Prostate gland (tissue), 2 donors: Measurements from ENCODE around the gene SUZ12. TPM values are rescaled to one million over a fixed set of nuclear protein-coding genes. Genes with fewer than 3 reads are reported as not detected.
"Not testable (repeated sequence)": the region's sequence is repeated elsewhere in the genome, so short reads cannot be mapped to it uniquely, and the experiment has no call there.

Experiments used
- DNase-seq: peaks from one replicate; pipeline ENCODE4 v3.0.0-alpha.2; 2019; ENCODE audit warnings: low spot score
- H3K27ac ChIP-seq, 2 donors: fragments of 200-600 bp; sonication (generic); 2 replicates each; pipeline ENCODE4 v1.5.1; 2017 to 2019
- H3K27me3 ChIP-seq: fragments of 200-600 bp; sonication (generic); replicated peaks from 2 replicates; pipeline ENCODE4 v1.5.1; 2019; ENCODE audit not compliant: insufficient read depth
- H3K36me3 ChIP-seq, 2 donors: fragments of 200-600 bp; sonication (generic); 1 replicate in 1 of 2; 2 replicates in 1 of 2; pipeline versions ENCODE4 v1.5.1 to v1.8.1; 2017 to 2019
- H3K4me1 ChIP-seq: fragments of 200-600 bp; sonication (generic); replicated peaks from 2 replicates; pipeline ENCODE4 v1.5.1; 2019
- H3K4me3 ChIP-seq, 2 donors: fragments of 200-600 bp; sonication (generic); 2 replicates each; pipeline ENCODE4 v1.5.1; 2017 to 2019
- H3K9me3 ChIP-seq: fragments of 200-600 bp; sonication (generic); 2 replicates; pipeline ENCODE4 v1.5.1; 2017
- POLR2A ChIP-seq: fragments of 450-650 bp; IDR thresholded peaks from one replicate; pipeline ENCODE4 v1.6.1; 2016; ENCODE audit warnings: antibody characterized with exemption, mild to moderate bottlenecking
- POLR2AphosphoS5 ChIP-seq: sonication (generic); formaldehyde crosslinking; IDR thresholded peaks from one replicate; pipeline ENCODE4 v1.6.1; 2017; ENCODE audit warnings: antibody characterized with exemption
- WGBS: methylation state at CpG from one replicate; pipeline ENCODE4 v1.1.5; 2018; 5-methylcytosine and 5-hydroxymethylcytosine counted together
- intact Hi-C: fragments of 100-400 bp; cut with DNase I; formaldehyde crosslinking; loops from one replicate; pipeline ENCODE4 v1.14.2; 2022
- total RNA-seq, 2 donors: library from RNA; depleted of rRNA; stranded (reverse); fragments of >200 nt; gene quantifications; one replicate each; pipeline ENCODE4 v1.1.0, GENCODE V29; 2016
- TF ChIP-seq, protein P1 (sequence below), 4 experiments: fragments of 200-600 bp in 2 of 4; fragments of 450-650 bp in 2 of 4; sonication (generic) in 2 of 4; IDR thresholded peaks; 1 replicate in 3 of 4; 2 replicates in 1 of 4; pipeline ENCODE4 v1.5.1; 2016 to 2019; ENCODE audit warnings: antibody characterized with exemption in 4 of 4, mild to moderate bottlenecking in 2 of 4, moderate library complexity in 2 of 4

SUZ12 gene
- total RNA-seq, 2 donors from 2014 or later: 16.5 to 25.2 TPM

DNA sequence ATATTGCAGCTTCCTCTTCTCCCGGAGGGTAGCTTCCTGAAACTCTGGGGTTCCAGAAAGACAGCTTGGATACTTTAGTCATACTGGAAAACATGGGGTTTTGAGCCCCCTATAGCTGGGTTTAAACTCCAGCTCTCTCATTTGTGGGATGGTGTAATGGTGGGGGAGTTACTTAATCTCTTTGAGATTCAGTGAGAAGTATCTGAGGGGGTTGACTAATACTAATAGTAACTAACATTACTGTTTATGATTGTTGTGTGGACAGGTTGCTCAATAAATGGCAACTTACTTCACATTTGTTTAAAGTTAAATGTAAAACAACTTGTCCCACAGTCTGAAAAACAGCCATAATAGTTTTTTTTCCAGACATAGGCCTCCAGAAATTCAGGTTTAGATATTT is 5.1 kb upstream of the SUZ12 start:
- Histone ChIP-seq H3K4me1 (no peaks in the 10 kb centered on the region), H3K9me3 (no peaks in the 10 kb centered on the region), H3K27me3 (no peaks in the 10 kb centered on the region), H3K4me3 (no peak overlapping the region), H3K27ac (no peak overlapping the region), H3K36me3 (no peaks in the 10 kb centered on the region)
- TF ChIP-seq, protein P1, sequence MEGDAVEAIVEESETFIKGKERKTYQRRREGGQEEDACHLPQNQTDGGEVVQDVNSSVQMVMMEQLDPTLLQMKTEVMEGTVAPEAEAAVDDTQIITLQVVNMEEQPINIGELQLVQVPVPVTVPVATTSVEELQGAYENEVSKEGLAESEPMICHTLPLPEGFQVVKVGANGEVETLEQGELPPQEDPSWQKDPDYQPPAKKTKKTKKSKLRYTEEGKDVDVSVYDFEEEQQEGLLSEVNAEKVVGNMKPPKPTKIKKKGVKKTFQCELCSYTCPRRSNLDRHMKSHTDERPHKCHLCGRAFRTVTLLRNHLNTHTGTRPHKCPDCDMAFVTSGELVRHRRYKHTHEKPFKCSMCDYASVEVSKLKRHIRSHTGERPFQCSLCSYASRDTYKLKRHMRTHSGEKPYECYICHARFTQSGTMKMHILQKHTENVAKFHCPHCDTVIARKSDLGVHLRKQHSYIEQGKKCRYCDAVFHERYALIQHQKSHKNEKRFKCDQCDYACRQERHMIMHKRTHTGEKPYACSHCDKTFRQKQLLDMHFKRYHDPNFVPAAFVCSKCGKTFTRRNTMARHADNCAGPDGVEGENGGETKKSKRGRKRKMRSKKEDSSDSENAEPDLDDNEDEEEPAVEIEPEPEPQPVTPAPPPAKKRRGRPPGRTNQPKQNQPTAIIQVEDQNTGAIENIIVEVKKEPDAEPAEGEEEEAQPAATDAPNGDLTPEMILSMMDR (IDR thresholded peaks at IDR 0.05): no peak
- TF ChIP-seq POLR2AphosphoS5: no peak
- TF ChIP-seq POLR2A: no peak
- intact Hi-C loops: no loop called here
- no peak for DNase-seq
- 79% methylated on average over 1 of the region's 1 CpG for WGBS

DNA sequence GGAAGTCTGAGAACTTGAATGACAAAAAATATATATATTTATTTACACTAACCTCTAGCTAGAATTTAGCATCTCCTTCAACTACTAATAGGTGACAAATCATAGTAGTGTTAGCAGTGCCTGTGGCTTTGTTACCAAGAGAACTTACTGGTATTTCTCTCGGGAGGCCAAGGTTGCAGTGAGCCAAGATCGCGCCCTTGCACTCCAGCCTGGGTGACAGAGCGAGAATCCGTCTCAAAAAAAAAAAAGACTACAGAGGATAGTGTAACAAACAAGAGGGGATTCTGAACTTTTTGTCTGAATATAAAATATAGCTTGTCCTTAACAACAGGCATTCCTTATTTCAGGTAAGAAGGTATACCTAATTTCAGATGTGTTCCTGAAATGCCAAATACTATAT is 1.3 kb upstream of the SUZ12 start:
- H3K4me3 ChIP-seq: no peak overlapping the region
- intact Hi-C loops: no loop called here
- no peak for DNase-seq
- H3K27ac ChIP-seq: no peak overlapping the region
- peaks cover 3% of the 10 kb centered on the region for H3K4me1 ChIP-seq
- TF ChIP-seq, protein P1 (IDR thresholded peaks at IDR 0.05): no peak
- TF ChIP-seq POLR2A: no peak
- no peak for TF ChIP-seq POLR2AphosphoS5
- H3K27me3 ChIP-seq: no peaks in the 10 kb centered on the region
- H3K9me3 ChIP-seq: no peaks in the 10 kb centered on the region
- H3K36me3 ChIP-seq: no peaks in the 10 kb centered on the region
- 97% methylated on average over 5 of the region's 5 CpGs for WGBS

DNA sequence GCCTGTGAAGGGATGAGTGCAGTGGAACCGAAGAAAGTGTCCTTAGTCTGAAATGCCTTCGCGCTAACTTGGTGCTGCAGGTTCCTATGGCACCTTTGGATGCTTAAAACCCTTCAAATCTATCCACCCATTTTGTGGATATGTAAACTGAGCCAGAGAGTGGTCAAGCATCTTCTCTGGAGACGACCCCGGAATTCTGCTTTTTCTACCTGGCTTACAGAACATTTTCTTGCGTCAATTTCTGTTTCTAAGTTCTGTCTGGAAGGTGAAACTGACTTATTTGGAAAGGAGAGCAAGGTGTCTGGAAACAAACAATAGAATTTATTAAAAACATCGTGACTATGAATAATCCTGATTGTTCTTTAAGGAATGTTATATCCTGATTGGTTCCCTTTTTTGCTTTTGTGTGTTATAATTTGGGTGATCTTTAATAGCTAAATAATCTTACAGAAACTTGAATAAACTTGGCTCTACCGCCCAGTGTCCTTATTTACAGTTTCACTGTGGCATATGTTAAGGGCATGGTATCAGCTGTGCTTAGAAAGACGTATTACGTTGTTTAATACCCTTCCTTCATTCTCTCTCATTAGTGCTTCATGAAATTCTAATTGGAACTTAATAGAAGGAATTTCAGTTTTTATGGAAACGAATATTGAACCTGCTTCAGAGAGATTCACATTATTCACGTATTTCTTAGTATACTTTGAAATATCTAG is 1.3 kb downstream of the SUZ12 start:
- H3K4me3 ChIP-seq: peak overlapping the region in 1 of 2 donors; percentile 15

DNA sequence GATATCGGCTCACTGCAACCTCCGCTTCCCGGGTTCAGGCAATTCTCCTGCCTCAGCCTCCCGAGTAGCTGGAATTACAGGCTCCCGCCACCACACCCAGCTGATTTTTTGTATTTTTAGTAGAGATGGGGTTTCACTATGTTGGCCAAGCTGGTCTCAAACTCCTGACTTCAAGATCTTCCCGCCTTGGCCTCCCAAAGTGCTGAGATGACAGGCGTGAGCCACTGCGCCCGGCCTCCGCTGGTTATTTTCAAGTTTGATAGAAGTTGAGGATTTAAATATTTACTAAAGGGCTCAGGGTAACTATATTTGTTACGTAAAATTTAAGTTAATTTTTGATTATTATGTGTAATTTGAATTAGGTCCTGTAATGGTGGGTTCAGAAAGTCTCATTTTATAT is 5.1 kb downstream of the SUZ12 start:
- intact Hi-C loops, H3K27ac ChIP-seq, H3K27me3 ChIP-seq, H3K4me3 ChIP-seq, H3K4me1 ChIP-seq, H3K9me3 ChIP-seq, H3K36me3 ChIP-seq, DNase-seq: not testable (repeated sequence)
- WGBS: 98% methylated on average over 11 of the region's 11 CpGs

More for the DNA sequence above, 1.3 kb downstream of the SUZ12 start:
- intact Hi-C loops, H3K36me3 ChIP-seq, H3K27me3 ChIP-seq, DNase-seq, H3K27ac ChIP-seq, H3K9me3 ChIP-seq, H3K4me1 ChIP-seq: not testable (repeated sequence)
- WGBS: 8% methylated on average over 9 of the region's 12 CpGs

DNA sequence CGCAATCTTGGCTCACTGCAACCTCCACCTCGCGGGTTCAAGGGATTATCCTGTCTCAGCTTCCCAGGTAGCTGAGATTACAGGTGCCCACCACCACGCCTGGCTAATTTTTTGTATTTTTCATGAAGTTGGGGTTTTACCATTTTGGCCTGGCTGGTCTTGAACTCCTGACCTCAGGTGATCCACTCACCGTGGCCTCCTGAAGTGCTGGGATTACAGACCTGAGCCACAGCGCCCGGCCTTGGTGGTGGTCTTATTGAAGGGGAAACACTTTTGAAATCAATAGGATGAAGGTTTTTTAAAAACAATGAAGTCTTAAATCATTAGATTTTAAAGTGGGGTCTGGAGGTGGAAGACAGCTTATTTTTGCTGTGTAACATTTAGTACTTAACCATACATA is 5.6 kb downstream of the SUZ12 start:
- H3K27me3 ChIP-seq, DNase-seq, H3K4me1 ChIP-seq, H3K9me3 ChIP-seq, intact Hi-C loops, H3K36me3 ChIP-seq, H3K27ac ChIP-seq, H3K4me3 ChIP-seq: not testable (repeated sequence)
- 96% methylated on average over 7 of the region's 7 CpGs for WGBS

DNA sequence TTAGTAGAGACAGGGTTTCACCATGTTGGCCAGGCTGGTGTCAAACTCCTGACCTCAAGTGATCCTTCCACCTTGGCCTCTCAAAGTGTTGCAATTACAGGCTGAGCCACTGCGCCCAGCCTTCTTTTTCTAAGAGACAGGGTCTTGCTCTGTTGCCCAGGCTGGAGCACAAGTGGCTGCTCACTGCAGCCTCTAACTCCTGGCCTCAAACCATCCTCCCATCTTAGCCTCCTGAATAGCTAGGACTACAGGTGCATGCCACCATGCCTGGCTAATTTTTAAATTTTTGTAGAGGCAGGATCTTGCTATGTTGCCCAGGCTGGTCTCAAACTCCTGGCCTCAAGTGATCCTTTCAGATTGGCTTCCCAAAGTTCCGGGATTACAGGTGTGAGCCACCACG is 15.1 kb downstream of the SUZ12 start:
- H3K9me3 ChIP-seq, H3K27me3 ChIP-seq, H3K36me3 ChIP-seq, DNase-seq, H3K4me3 ChIP-seq, H3K4me1 ChIP-seq, H3K27ac ChIP-seq, intact Hi-C loops: not testable (repeated sequence)
- 89% methylated on average over 3 of the region's 3 CpGs for WGBS

DNA sequence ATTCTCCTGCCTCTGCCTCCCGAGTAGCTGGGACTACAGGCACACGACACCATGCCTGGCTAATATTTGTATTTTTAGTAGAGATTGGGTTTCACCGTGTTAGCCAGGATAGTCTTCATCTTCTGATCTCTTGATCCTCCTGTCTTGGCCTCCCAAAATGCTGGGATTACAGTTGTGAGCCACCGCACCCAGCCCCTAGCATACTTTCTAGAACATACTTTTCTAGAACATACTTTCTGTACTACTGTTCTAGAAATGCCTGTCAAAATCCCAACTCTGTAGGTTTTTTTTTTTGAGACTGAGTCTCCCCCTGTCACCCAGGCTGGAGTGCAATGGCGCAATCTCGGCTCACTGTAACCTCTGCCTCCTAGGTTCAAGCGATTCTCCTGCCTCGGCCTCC is 27.3 kb downstream of the SUZ12 start:
- intact Hi-C loops, H3K36me3 ChIP-seq, H3K4me1 ChIP-seq, DNase-seq, H3K9me3 ChIP-seq, H3K4me3 ChIP-seq, H3K27me3 ChIP-seq, H3K27ac ChIP-seq: not testable (repeated sequence)
- 92% methylated on average over 8 of the region's 8 CpGs for WGBS
